Measurements from ENCODE around the gene VWA1.

Gene VWA1

GRCh38 chr1:1435911-1436629 lies 580 bp downstream of the VWA1 start:
- peak overlapping the region; percentile 100 for H3K27ac ChIP-seq

GRCh38 chr1:1436630-1437032 lies 1.1 kb downstream of the VWA1 start:
- H3K27ac ChIP-seq, result peak overlapping the region; percentile 100
- no peak for TF ChIP-seq ZFX (IDR thresholded peaks at IDR 0.05)
- TF ChIP-seq CTCF (conservative IDR thresholded peaks at IDR 0.05), result no peak

More at GRCh38 chr1:1435911-1436629, 580 bp downstream of the VWA1 start:
- TF ChIP-seq CTCF (conservative IDR thresholded peaks at IDR 0.05) (no peak), ZFX (IDR thresholded peaks at IDR 0.05) (peak; percentile 52; the same call in 1 of the 2 replicates)

GRCh38 chr1:1437033-1437903 lies 1.8 kb downstream of the VWA1 start:
- TF ChIP-seq CTCF (conservative IDR thresholded peaks at IDR 0.05) (no peak), ZFX (IDR thresholded peaks at IDR 0.05) (no peak)
- peak overlapping the region; percentile 100 for H3K27ac ChIP-seq

- no peak for TF ChIP-seq CTCF (conservative IDR thresholded peaks at IDR 0.05)
- TF ChIP-seq ZFX (IDR thresholded peaks at IDR 0.05), result no peak
- H3K27ac ChIP-seq, result no peak overlapping the region
Observed at GRCh38 chr1:1437904-1438376, 2.5 kb downstream of the VWA1 start.

GRCh38 chr1:1438531-1439381 lies 3.3 kb downstream of the VWA1 start:
- TF ChIP-seq ZFX (IDR thresholded peaks at IDR 0.05) (no peak), CTCF (conservative IDR thresholded peaks at IDR 0.05) (no peak)
- H3K27ac ChIP-seq, result no peak overlapping the region

GRCh38 chr1:1439546-1440261 lies 4.2 kb downstream of the VWA1 start:
- no peak overlapping the region for H3K27ac ChIP-seq
- TF ChIP-seq ZFX (IDR thresholded peaks at IDR 0.05), result no peak
- TF ChIP-seq CTCF (conservative IDR thresholded peaks at IDR 0.05), result no peak
